DND-41 (cell line): ENCODE data around the gene SNAPC1.

Experiments used
- ATAC-seq: fragments of 200-7000 bp; cut with Tn5 transposase; 3 replicates; pipeline ENCODE4 v1.9.1; 2021; ENCODE audit warnings: low read depth; ENCODE audit not compliant: insufficient read depth
- DNase-seq: peaks from one replicate; pipeline ENCODE4 v3.0.0-alpha.2; 2020
- H2AFZ ChIP-seq: 2 replicates; pipeline ENCODE4 v1.6.0; 2012; ENCODE audit warnings: low read depth, low read length
- H3K27ac ChIP-seq: 2 replicates; pipeline ENCODE4 v1.5.1; 2012; ENCODE audit warnings: low read length, inconsistent platforms
- H3K27me3 ChIP-seq: fragments of 200-600 bp; sonication (generic); 2 replicates; pipeline ENCODE4 v1.6.0; 2012; ENCODE audit warnings: low read length, mild to moderate bottlenecking, inconsistent platforms; ENCODE audit not compliant: insufficient read depth, poor library complexity
- H3K36me3 ChIP-seq: 2 replicates; pipeline ENCODE4 v1.5.1; 2012; ENCODE audit warnings: low read length, inconsistent platforms; ENCODE audit not compliant: insufficient read depth
- H3K4me1 ChIP-seq: 2 replicates; pipeline ENCODE4 v1.5.1; 2012; ENCODE audit warnings: mild to moderate bottlenecking, low read length; ENCODE audit not compliant: insufficient read depth
- H3K4me2 ChIP-seq: 2 replicates; pipeline ENCODE4 v1.6.0; 2012; ENCODE audit warnings: mild to moderate bottlenecking, moderate library complexity, low read length, inconsistent platforms; ENCODE audit not compliant: insufficient read depth
- H3K4me3 ChIP-seq, 2 experiments: fragments of 200-600 bp in 1 of 2; shearing (Covaris generic) in 1 of 2; 2 replicates each; pipeline ENCODE4 v1.5.1; 2012 to 2016; ENCODE audit warnings: inconsistent platforms in 2 of 2, low read length in 2 of 2, mild to moderate bottlenecking in 2 of 2, low read depth in 1 of 2, moderate library complexity in 1 of 2
- H3K79me2 ChIP-seq: 2 replicates; pipeline ENCODE4 v1.6.0; 2012; ENCODE audit warnings: low read length, inconsistent platforms; ENCODE audit not compliant: insufficient read depth
- H3K9ac ChIP-seq: 2 replicates; pipeline ENCODE4 v1.6.0; 2012; ENCODE audit warnings: low read depth, mild to moderate bottlenecking, inconsistent platforms, low read length, moderate library complexity
- H3K9me3 ChIP-seq: 2 replicates; pipeline ENCODE4 v1.5.1; 2012; ENCODE audit warnings: low read length, moderate library complexity, mild to moderate bottlenecking, inconsistent platforms; ENCODE audit not compliant: insufficient read depth, severe bottlenecking
- H4K20me1 ChIP-seq: 2 replicates; pipeline ENCODE4 v1.6.0; 2012; ENCODE audit warnings: low read length; ENCODE audit not compliant: insufficient read depth
- EZH2 ChIP-seq: IDR thresholded peaks from 3 replicates; pipeline ENCODE4 v1.6.1; 2012; ENCODE audit warnings: borderline replicate concordance, low read depth, mild to moderate bottlenecking, moderate library complexity, low read length, inconsistent platforms; ENCODE audit not compliant: severe bottlenecking
- TF ChIP-seq, protein P1 (sequence below): IDR thresholded peaks from 2 replicates; pipeline ENCODE4 v1.5.1; 2012; ENCODE audit warnings: borderline replicate concordance, low read length, moderate library complexity, mild to moderate bottlenecking; ENCODE audit not compliant: poor library complexity, severe bottlenecking; ENCODE audit errors: extremely low read depth

The SNAPC1 gene

DNA sequence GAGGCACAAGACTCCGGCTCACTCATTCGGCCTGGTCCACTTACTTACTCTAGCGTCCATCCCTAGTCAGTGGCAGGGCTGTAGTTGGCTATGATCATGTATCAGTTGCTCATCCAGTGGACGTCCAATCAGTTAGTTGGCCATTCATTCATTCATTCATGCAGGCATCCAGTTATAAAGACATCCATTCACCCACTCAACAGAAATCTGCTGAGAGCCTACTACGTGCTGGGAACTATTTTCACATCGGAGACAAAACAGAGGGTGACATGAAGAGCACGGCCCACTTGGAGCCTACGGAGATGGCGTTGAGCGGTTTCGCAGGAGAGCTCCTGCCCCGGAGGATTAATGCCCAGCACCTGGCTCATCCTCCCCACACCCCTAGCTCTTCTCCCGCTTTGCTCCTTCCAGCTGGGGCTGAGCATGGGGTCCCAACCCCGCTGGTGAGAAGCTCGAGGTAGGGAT is 49.7 kb downstream of the SNAPC1 start:
- ATAC-seq (no peak), DNase-seq (no peak)
- Histone ChIP-seq H3K4me1 (no peaks in the 10 kb centered on the region), H3K4me2 (no peak overlapping the region), H3K27me3 (no peaks in the 10 kb centered on the region), H3K27ac (no peak overlapping the region), H3K9me3 (no peaks in the 10 kb centered on the region), H4K20me1 (no peaks in the 10 kb centered on the region), H3K9ac (no peak overlapping the region), H2AFZ (no peak overlapping the region), H3K79me2 (no peaks in the 10 kb centered on the region), H3K4me3 (no peak overlapping the region), H3K36me3 (no peaks in the 10 kb centered on the region)
- TF ChIP-seq EZH2 = no peak
- TF ChIP-seq, protein P1, sequence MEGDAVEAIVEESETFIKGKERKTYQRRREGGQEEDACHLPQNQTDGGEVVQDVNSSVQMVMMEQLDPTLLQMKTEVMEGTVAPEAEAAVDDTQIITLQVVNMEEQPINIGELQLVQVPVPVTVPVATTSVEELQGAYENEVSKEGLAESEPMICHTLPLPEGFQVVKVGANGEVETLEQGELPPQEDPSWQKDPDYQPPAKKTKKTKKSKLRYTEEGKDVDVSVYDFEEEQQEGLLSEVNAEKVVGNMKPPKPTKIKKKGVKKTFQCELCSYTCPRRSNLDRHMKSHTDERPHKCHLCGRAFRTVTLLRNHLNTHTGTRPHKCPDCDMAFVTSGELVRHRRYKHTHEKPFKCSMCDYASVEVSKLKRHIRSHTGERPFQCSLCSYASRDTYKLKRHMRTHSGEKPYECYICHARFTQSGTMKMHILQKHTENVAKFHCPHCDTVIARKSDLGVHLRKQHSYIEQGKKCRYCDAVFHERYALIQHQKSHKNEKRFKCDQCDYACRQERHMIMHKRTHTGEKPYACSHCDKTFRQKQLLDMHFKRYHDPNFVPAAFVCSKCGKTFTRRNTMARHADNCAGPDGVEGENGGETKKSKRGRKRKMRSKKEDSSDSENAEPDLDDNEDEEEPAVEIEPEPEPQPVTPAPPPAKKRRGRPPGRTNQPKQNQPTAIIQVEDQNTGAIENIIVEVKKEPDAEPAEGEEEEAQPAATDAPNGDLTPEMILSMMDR = no peak

DNA sequence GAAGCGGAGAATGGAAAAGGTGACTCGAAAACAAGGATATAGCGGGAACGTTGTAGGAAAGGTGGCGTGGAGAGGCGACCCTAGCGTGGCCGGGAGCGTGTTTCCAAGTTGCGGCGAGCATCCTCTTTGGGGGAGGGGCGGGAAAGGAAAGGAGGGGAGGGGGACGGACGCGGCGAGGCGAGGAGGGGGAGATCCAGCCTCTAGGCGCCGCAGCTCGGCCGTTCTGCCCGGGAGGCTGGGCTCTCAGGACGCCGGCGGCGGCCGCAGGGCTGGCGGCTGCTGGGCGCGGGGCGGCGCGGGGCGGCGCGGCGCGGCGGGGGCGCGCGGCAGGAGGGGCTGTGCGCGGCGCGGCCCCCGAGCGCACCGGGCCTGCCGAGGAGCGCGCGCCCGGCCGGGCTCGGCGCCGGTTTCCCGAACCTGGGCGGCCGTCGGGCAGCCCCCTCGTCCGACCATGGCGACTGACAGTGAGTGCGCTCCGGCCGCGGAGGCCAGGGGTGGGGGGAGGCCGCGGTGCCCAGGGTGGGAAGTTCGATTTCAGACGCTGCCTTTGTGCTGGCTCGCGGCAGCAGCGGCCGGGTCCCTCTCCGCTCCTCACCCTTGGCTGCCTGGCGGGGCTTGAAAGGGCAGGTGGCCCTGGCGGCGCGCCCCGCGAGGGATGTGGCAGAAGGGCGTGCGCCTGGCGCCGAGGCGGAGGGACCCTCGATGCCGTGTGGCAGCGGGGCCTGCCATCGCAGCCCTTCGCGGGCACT is 50.3 kb downstream of the SNAPC1 start, which contains the start of gene SYT16:
SYT16 (plus strand) TSS at position 357 of the 749 bp plus-strand sequence.
- H3K27me3 ChIP-seq = no peaks in the 10 kb centered on the region
- H3K9me3 ChIP-seq = no peaks in the 10 kb centered on the region
- H4K20me1 ChIP-seq = no peaks in the 10 kb centered on the region
- no peak within 1 kb of the TSS for H2AFZ ChIP-seq
- no peak within 1 kb of the TSS for H3K4me3 ChIP-seq
- no peak for ATAC-seq
- H3K4me1 ChIP-seq = no peaks in the 10 kb centered on the region
- H3K9ac ChIP-seq = no peak within 1 kb of the TSS
- H3K27ac ChIP-seq = no peak within 1 kb of the TSS
- DNase-seq = no peak
- no peak within 1 kb of the TSS for H3K4me2 ChIP-seq
- no peak for TF ChIP-seq EZH2
- TF ChIP-seq, protein P1 = no peak
- no peaks in the 10 kb centered on the region for H3K36me3 ChIP-seq
- no peaks in the 10 kb centered on the region for H3K79me2 ChIP-seq

DNA sequence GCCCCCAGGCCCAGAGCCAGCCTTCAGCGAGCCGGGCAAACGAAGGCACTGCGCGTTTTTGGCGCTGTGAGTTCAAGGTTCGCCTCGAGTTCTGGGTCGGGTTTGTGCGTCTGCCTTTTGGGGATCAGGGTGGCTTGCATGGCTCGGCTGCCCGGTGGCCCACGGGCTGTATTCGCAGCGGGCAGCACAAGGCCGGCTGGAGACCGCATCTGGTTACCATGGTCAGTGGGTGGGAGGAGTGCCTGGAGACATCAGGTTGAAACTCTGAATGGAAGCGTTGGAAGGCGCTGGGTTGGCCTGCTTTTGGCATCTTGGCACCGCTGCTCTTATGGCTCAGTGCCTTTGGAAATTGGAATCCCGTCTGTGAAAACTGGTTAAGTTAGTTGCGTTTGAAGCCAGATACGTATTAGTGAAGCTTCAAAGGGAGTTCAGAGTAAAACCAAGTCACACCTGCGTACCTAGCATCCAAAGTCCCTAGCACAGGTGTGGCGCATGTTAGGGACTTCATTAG is 50.9 kb downstream of the SNAPC1 start:
- Histone ChIP-seq H3K79me2 (no peaks in the 10 kb centered on the region), H3K4me1 (no peaks in the 10 kb centered on the region), H3K4me3 (no peak overlapping the region), H3K27ac (no peak overlapping the region), H3K4me2 (no peak overlapping the region), H4K20me1 (no peaks in the 10 kb centered on the region), H3K27me3 (no peaks in the 10 kb centered on the region), H3K36me3 (no peaks in the 10 kb centered on the region), H3K9ac (no peak overlapping the region), H2AFZ (no peak overlapping the region), H3K9me3 (no peaks in the 10 kb centered on the region)
- TF ChIP-seq EZH2 = no peak
- TF ChIP-seq, protein P1 = no peak
- no peak for DNase-seq
- no peak for ATAC-seq
